GM18505 (cell line): Measurements from ENCODE around the gene GRK7.
"Not testable (repeated sequence)": the region's sequence is repeated elsewhere in the genome, so short reads cannot be mapped to it uniquely, and the experiment has no call there.

Source experiments
- ATAC-seq: cut with Tn5 transposase; IDR thresholded peaks from one replicate; pipeline ENCODE4 v1.9.1; 2021; ENCODE audit not compliant: unreplicated experiment
- POLR2A ChIP-seq: IDR thresholded peaks from 4 replicates; pipeline ENCODE4 v1.6.1; 2011; ENCODE audit warnings: borderline replicate concordance; ENCODE audit not compliant: insufficient read depth, insufficient read length; ENCODE audit errors: extremely low read depth

Gene GRK7

GRCh38 chr3:141738022-141738890, 25.0 kb upstream of the GRK7 start, which contains the start of gene RNF7:
RNF7 (plus strand) TSS chr3:141738298; CDS start chr3:141738342, 44 bp downstream.
- peak; percentile 88 for ATAC-seq
- peak; percentile 83 for TF ChIP-seq POLR2A

DNA sequence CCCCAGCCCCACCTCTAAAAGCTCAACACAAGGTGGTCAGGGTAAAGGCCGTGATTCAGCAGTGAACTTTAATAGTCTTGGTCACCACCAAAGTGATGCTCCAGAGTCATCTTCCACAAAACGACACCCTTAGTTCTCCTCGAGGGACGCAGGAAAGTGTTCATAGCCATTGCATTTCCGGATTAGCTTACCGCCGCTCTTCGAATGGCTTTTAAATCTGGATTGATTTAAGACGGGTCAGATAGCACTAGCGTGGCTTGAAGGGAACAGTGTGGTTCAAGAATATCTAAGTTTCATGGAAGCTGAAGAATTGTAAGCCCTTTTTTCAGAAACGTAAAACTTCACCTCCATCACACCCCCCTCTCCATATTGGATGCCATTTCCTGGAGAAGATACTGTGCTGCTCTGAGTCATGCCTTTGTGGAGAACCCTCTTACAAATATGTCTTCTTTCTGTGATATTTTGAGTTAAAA, 24.3 kb upstream of the GRK7 start:
- no peak for ATAC-seq
- no peak for TF ChIP-seq POLR2A

- ATAC-seq, result no peak
- TF ChIP-seq POLR2A, result no peak
Measured at GRCh38 chr3:141739731-141740130, 23.5 kb upstream of the GRK7 start.

- no peak for ATAC-seq
- no peak for TF ChIP-seq POLR2A
Measured at GRCh38 chr3:141740349-141740748, 22.9 kb upstream of the GRK7 start.

DNA sequence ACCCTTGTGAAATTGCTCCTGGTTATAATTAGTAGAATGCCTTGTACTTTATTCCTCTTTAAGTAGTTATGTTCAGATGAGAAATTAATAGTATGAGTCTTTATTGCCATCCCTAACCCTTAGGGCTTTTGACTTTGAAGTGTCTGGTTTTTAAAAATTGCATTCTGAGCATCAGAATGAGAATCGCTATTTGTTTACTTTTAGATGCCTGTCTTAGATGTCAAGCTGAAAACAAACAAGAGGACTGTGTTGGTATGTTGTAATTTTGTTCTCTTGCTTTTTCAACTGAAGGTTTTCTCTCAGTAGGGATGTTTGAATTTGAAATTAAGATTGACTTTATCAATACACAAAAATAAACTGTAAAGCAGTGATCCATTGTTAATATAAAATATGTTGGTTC, 19.9 kb upstream of the GRK7 start:
- TF ChIP-seq POLR2A, result no peak
- ATAC-seq, result no peak

DNA sequence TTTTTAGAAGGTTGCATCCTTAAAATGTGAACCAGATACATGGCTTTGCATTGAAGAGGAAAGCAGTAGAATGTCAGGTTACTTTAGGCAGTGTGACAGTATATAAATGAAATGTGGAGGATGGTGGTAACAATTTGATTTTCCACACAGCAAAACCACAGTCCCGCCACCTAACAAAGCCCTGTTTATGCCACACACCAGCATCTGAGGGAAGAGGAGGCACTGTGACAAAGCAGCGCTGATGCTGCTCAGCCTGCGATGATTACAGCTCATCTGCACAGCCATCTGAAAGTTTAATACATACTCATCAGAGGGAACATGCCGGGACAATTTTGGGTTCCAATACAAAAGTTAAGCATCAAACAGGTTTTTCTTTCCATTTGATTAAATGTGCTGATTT, 16.2 kb upstream of the GRK7 start:
- TF ChIP-seq POLR2A, result no peak
- no peak for ATAC-seq

DNA sequence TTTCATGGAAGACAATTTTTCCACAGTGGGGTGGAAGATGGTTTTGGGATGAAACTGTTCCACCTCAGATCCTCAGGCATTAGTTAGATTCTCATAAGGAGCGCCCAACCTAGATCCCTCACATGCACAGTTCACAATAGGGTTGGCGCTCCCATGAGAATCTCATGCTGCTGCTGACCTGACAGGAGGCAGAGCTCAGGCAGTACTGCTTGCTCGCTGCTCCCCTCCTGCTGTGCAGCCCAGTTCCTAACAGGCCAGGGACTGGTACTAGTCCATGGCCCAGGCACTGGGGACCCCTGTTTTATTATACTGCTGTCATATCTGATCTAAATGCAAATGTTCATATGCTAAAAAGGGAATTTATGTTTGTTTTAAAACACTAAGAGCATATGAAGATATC, 9.8 kb upstream of the GRK7 start:
- no peak for ATAC-seq
- no peak for TF ChIP-seq POLR2A

GRCh38 chr3:141754032-141754431, 9.2 kb upstream of the GRK7 start:
- no peak for TF ChIP-seq POLR2A
- no peak for ATAC-seq

GRCh38 chr3:141762552-141762951, 656 bp upstream of the GRK7 start:
- not testable (repeated sequence) for ATAC-seq

- no peak for ATAC-seq
Measured at GRCh38 chr3:141764045-141764444, 837 bp downstream of the GRK7 start.

GRCh38 chr3:141764465-141764864, 1.3 kb downstream of the GRK7 start:
- no peak for TF ChIP-seq POLR2A
- ATAC-seq, result no peak

More at GRCh38 chr3:141764045-141764444, 837 bp downstream of the GRK7 start:
- TF ChIP-seq POLR2A, result no peak

DNA sequence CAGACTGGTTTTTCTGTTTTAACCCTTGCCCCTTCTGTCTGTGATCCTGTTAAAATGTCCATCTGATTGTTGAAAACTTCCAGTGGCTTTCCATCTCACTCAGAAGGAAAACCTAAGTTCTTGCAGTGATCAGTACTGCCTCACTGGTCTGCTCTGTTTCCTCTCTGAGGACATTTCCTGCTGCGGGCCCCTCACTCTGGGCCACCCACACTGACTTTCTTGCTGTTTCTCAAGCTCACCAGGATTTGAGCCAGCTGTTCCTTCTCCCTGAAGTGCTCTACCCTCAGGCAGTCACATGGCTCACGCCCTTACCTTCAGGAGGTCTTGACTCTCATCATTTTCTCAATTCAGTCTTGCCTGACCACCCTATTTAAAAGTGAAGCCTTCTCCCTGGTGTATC, 1.8 kb downstream of the GRK7 start:
- ATAC-seq, result no peak
- TF ChIP-seq POLR2A, result no peak

DNA sequence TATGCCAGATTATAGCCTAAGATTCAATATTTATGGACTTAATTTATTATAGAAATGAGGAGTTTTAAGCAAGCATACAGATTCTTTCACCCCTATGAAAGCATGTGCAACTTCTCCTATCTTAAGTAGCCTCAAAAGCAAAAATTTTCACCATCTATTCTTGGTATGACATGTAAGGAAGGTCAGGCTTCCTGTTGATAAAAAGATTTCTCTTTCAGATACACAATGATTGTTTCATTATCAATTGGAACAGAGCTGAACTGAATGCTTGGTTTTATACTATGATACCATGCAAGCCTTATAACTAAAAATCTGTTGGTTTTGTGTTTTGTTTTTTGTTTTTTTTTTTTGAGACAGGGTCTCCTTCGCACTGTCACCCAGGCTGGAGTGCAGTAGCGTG, 3.9 kb downstream of the GRK7 start:
- ATAC-seq, result no peak
- TF ChIP-seq POLR2A, result no peak

GRCh38 chr3:141769221-141769894, 6.2 kb downstream of the GRK7 start:
- no peak for ATAC-seq
- no peak for TF ChIP-seq POLR2A
